Measurements from ENCODE around the gene PAF1.
A peak's percentile ranks its signal among the peaks of the same experiment; 100 is the strongest.
"Not testable (repeated sequence)": the region's sequence is repeated elsewhere in the genome, so short reads cannot be mapped to it uniquely, and the experiment has no call there.

Gene PAF1

DNA sequence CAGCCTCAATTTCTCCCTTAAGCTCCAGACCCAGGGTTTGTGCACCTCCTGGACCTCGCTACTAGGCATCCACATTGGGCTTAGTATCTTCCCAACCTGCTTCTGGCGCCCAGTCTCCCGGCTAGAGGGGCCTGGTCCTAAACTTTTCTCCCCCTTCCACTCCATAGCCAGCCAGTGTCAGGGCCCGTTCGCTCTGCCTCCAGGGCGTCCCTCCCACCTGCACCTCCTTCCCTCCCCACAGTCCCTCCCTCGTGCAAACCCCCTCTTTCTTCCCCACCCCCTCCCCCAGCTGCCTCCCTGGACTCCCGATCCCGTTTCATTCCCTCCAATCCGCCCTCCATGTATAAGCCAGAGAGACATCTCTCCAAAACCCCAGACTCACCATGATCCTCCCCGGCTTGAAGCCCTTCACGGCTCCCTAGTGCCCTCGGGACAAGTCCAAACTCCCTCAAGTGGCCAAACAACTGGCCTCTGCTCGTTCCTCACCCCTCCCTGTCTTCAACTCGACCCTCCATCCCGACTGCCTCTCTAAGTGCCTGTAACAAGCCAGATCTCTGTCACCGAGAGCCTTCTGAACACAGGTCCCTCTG, 49.7 kb downstream of the PAF1 start:
- Histone ChIP-seq H3K27ac (ENCODE audit: low read depth, low read length) (peak overlapping the region; percentile 67), H3K27me3 (ENCODE audit: control insufficient read depth in 1 of 2, insufficient read depth in 2 of 2, low read length in 2 of 2) (no peaks in the 10 kb centered on the region), H3K9me3 (ENCODE audit: control insufficient read depth in 1 of 2, low read length in 2 of 2) (no peaks in the 10 kb centered on the region), H3K4me3 (ENCODE audit: low read depth in 1 of 2, low read length in 2 of 2) (peak overlapping the region; percentile 76 to 80), H3K36me3 (ENCODE audit: control insufficient read depth in 1 of 2, insufficient read depth in 2 of 2, low read length in 2 of 2) (no peaks in the 10 kb centered on the region), H3K9ac (ENCODE audit: low read depth in 1 of 2, low read length in 2 of 2) (peak overlapping the region; percentile 67 to 91), H3K4me1 (ENCODE audit: control insufficient read depth in 1 of 2, insufficient read depth in 2 of 2, low read length in 2 of 2) (peaks cover 19 to 26% of the 10 kb centered on the region in 2 donors)

DNA sequence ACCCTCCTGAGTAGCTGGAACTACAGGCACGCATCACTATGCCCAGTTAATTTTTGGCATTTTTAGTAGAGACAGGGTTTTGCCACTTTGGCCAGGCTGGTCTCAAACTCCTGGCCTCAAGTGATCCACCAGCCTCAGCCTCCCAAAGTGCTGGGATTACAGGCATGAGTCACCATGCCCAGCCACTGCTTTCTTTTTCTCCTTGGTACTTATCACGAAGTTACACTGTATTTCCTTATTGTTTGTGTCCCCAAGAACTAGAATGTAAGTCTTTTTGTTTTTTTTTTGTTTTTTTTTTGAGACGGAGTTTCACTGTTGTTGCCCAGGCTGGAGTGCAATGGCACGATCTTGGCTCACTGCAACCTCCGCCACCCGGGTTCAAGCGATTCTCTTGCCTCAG, 50.8 kb downstream of the PAF1 start:
- H3K27me3 ChIP-seq (ENCODE audit: control insufficient read depth in 1 of 2, insufficient read depth in 2 of 2, low read length in 2 of 2); H3K9ac ChIP-seq (ENCODE audit: low read depth in 1 of 2, low read length in 2 of 2); H3K27ac ChIP-seq (ENCODE audit: low read depth, low read length); H3K4me3 ChIP-seq (ENCODE audit: low read depth in 1 of 2, low read length in 2 of 2); H3K9me3 ChIP-seq (ENCODE audit: control insufficient read depth in 1 of 2, low read length in 2 of 2); H3K36me3 ChIP-seq (ENCODE audit: control insufficient read depth in 1 of 2, insufficient read depth in 2 of 2, low read length in 2 of 2): not testable (repeated sequence)
- H3K4me1 ChIP-seq (ENCODE audit: control insufficient read depth in 1 of 2, insufficient read depth in 2 of 2, low read length in 2 of 2), result peaks cover 19 to 24% of the 10 kb centered on the region in 2 donors

DNA sequence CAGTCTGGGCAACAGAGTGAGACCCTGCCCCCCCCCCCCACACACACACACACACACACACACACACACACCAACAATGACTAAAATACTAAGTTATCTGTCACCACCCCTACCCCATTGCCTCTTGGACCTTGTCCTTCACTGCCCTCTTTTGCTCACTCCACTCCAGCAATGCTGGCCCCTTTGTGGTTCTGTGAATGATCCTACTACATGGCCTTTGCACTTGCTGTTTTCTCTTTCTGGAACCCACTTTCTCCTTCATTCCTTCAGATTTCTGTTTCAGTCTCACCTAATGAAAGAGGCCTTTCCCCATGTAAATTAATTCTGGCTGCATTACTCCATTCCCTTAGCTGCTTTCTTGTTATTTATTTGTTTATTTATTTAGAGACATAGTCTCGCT, 51.2 kb downstream of the PAF1 start:
- Histone ChIP-seq H3K27ac (ENCODE audit: low read depth, low read length) (no peak overlapping the region), H3K4me1 (ENCODE audit: control insufficient read depth in 1 of 2, insufficient read depth in 2 of 2, low read length in 2 of 2) (peaks cover 19 to 22% of the 10 kb centered on the region in 2 donors), H3K36me3 (ENCODE audit: control insufficient read depth in 1 of 2, insufficient read depth in 2 of 2, low read length in 2 of 2) (no peaks in the 10 kb centered on the region)

DNA sequence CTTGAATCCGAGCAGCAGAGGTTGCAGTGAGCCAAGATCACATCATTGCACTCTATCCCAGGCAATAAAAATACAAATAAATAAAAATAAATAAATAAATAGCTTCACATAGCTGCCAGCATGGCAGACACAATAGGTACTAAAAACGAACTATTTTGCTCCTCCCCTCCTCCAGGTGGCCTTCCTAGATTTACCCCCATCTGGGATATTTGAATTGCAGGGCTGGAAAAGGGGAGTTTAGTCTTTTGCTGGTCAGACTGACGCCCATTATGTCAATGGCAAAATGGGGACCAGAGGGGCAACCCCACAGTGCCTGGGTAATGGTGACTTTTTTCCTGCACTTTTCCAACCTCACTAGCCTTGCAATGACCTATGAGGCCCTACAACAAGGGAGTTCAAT, 54.4 kb downstream of the PAF1 start:
- no peak overlapping the region for H3K27ac ChIP-seq (ENCODE audit: low read depth, low read length)
- no peaks in the 10 kb centered on the region for H3K36me3 ChIP-seq (ENCODE audit: control insufficient read depth in 1 of 2, insufficient read depth in 2 of 2, low read length in 2 of 2)
- H3K27me3 ChIP-seq (ENCODE audit: control insufficient read depth in 1 of 2, insufficient read depth in 2 of 2, low read length in 2 of 2), result no peaks in the 10 kb centered on the region
- H3K4me1 ChIP-seq (ENCODE audit: control insufficient read depth in 1 of 2, insufficient read depth in 2 of 2, low read length in 2 of 2), result peaks cover 5 to 14% of the 10 kb centered on the region in 2 donors
- no peaks in the 10 kb centered on the region for H3K9me3 ChIP-seq (ENCODE audit: control insufficient read depth in 1 of 2, low read length in 2 of 2)
- no peak overlapping the region for H3K9ac ChIP-seq (ENCODE audit: low read depth in 1 of 2, low read length in 2 of 2)
- no peak overlapping the region for H3K4me3 ChIP-seq (ENCODE audit: low read depth in 1 of 2, low read length in 2 of 2)

More for the DNA sequence above, 51.2 kb downstream of the PAF1 start:
- Histone ChIP-seq H3K9me3 (ENCODE audit: control insufficient read depth in 1 of 2, low read length in 2 of 2) (no peaks in the 10 kb centered on the region), H3K4me3 (ENCODE audit: low read depth in 1 of 2, low read length in 2 of 2) (no peak overlapping the region), H3K27me3 (ENCODE audit: control insufficient read depth in 1 of 2, insufficient read depth in 2 of 2, low read length in 2 of 2) (no peaks in the 10 kb centered on the region), H3K9ac (ENCODE audit: low read depth in 1 of 2, low read length in 2 of 2) (no peak overlapping the region)

All from duodenal mucosa (tissue), 2 donors.